ENCODE results near the gene HOXD3. TPM values are rescaled to one million over a fixed set of nuclear protein-coding genes. Genes with fewer than 3 reads are reported as not detected.

The HOXD3 gene
- total and polyA plus RNA-seq, 2 of the 8 experiments (the other 6 are each of a cell fraction or from before 2014, with no cell fraction given): not detected

DNA sequence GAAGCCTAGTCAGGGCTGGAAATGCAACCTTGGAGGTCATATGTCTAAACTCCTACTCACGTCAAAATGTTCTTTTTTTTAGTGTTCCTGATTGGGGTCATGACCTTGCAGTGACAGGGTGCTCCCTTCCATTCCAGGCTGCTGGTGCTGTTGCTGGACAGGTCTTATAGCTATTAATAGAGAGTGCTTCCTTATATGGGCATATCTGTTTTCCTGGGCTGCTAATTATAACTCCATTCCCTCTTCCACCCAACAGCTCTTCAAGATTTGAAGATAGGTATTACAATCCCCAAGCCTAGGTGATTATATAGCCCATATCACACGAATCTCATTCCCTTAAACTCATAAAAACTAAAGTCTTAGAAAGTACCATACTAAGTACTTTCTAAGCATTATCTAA is 12.6 kb downstream of the HOXD3 start:
- ChIA-PET POLR2A (ENCODE audit: partially characterized antibody) (no interaction called here), CTCF (ENCODE audit: partially characterized antibody) (interaction anchor here (0.9 to 4.4 kb wide), 11 partner anchors 10 to 979 kb away, joined by 3 to 21 read pairs (median 5); partner anchors contain the start of gene HOXD4)
- H4K91ac ChIP-seq (replicated peaks; ENCODE audit: insufficient read length, low read length): no peak overlapping the region
- no peak overlapping the region for H3K56ac ChIP-seq (replicated peaks; ENCODE audit: insufficient read length, low read depth, low read length)
- H3K23me2 ChIP-seq (ENCODE audit: low read depth, low read length): peaks cover 5% of the 10 kb centered on the region; the same call in 1 of the 2 replicates
- no peak overlapping the region for H3K4me2 ChIP-seq (ENCODE audit: insufficient read depth in 1 of 2, low read depth in 2 of 2, low read length in 2 of 2)
- H3K4me3 ChIP-seq (ENCODE audit: extremely low read depth in 1 of 4, insufficient read depth in 2 of 4, low read depth in 3 of 4, low read length in 4 of 4): no peak overlapping the region
- WGBS, 2 experiments (ENCODE audit: extremely low coverage in 1 of 2, insufficient coverage in 1 of 2, insufficient read length in 1 of 2, insufficient replicate concordance in 2 of 2, low coverage in 1 of 2, low lambda C conversion rate in 2 of 2, missing lambda C conversion rate in 1 of 2): 69% methylated on average over 2 of the region's 2 CpGs; no CpG with 5 or more reads in 1 of the 2 experiments
- H2AFZ ChIP-seq (ENCODE audit: low read length): no peak overlapping the region
- no peak for FAIRE-seq
- no peak overlapping the region for H2BK20ac ChIP-seq (ENCODE audit: low read length)
- no peak overlapping the region for H2BK15ac ChIP-seq (ENCODE audit: low read length)
- no peak overlapping the region for H3K9ac ChIP-seq (replicated peaks in 1 of 4; ENCODE audit: extremely low read depth in 1 of 4, low read depth in 3 of 4, low read length in 3 of 4)
- no peak overlapping the region for H2BK5ac ChIP-seq (ENCODE audit: low read depth, low read length)
- H3K79me2 ChIP-seq (ENCODE audit: control insufficient read depth in 1 of 2, insufficient read depth in 2 of 2, low read length in 2 of 2): no peaks in the 10 kb centered on the region
- no peak overlapping the region for H4K8ac ChIP-seq (ENCODE audit: extremely low read depth, insufficient read depth, low read length)
- no peak overlapping the region for H3K4ac ChIP-seq (replicated peaks; ENCODE audit: insufficient read length, low read depth, low read length)
- H3K18ac ChIP-seq (ENCODE audit: extremely low read depth, low read length): no peak overlapping the region
- H2BK120ac ChIP-seq (replicated peaks; ENCODE audit: low read depth, low read length): no peak overlapping the region
- no peak overlapping the region for H3K23ac ChIP-seq (ENCODE audit: insufficient read length)
- no peak overlapping the region for H4K5ac ChIP-seq (ENCODE audit: insufficient read length, low read depth, low read length)
- peaks cover 3 to 14% (median 10%) of the 10 kb centered on the region in 4 experiments; a peak in 6 of 7 replicates for H3K4me1 ChIP-seq (replicated peaks in 1 of 4; ENCODE audit: control insufficient read depth in 3 of 4, insufficient read depth in 4 of 4, low read length in 3 of 4)
- no peak overlapping the region for H2BK12ac ChIP-seq (ENCODE audit: low read depth, low read length)
- no peak overlapping the region for H3K14ac ChIP-seq (ENCODE audit: insufficient read length)
- DNase-seq (ENCODE audit: low read depth in 1 of 2, low spot score in 2 of 2): no peak
- H3K79me1 ChIP-seq (ENCODE audit: low read depth, low read length): no peaks in the 10 kb centered on the region
- TF ChIP-seq BACH1 (IDR thresholded peaks at IDR 0.05; ENCODE audit: low read length) (no peak), SRF (IDR thresholded peaks at IDR 0.05; ENCODE audit: low read depth, low read length) (peak; percentile 38; the same call in 1 of the 2 replicates)
- no peaks in the 10 kb centered on the region; a peak in 1 of 8 replicates for H3K36me3 ChIP-seq (ENCODE audit: control insufficient read depth in 2 of 4, insufficient read depth in 4 of 4, low read length in 3 of 4)
- H3K27me3 ChIP-seq (replicated peaks in 1 of 4; ENCODE audit: control insufficient read depth in 3 of 4, extremely low read depth in 1 of 4, insufficient read depth in 3 of 4, low read length in 3 of 4): peaks cover 94 to 100% (median 99%) of the 10 kb centered on the region in 4 experiments
- H3K27ac ChIP-seq (ENCODE audit: low read depth, low read length): no peak overlapping the region
- peaks cover 5 to 35% of the 10 kb centered on the region in 2 experiments for H4K20me1 ChIP-seq (replicated peaks in 1 of 2; ENCODE audit: control insufficient read depth in 1 of 2, insufficient read depth in 2 of 2, low read length in 2 of 2)
- H3K9me3 ChIP-seq (ENCODE audit: insufficient read depth in 2 of 2, low read depth in 1 of 2, low read length in 1 of 2): no peaks in the 10 kb centered on the region
- H2AK5ac ChIP-seq (ENCODE audit: low read depth, low read length): no peak overlapping the region; the same call in 1 of the 2 replicates
